Pulmonary artery endothelial cell (primary cell): ENCODE data around the gene LRRC37A3. TPM values are rescaled to one million over a fixed set of nuclear protein-coding genes. Genes with fewer than 3 reads are reported as not detected.
"Not testable (repeated sequence)": the region's sequence is repeated elsewhere in the genome, so short reads cannot be mapped to it uniquely, and the experiment has no call there.

ENCODE experiments used
- DNase-seq: peaks from one replicate; pipeline ENCODE4 v3.0.0-alpha.2; 2011; ENCODE audit warnings: low read depth, low spot score
- total RNA-seq: library from RNA; depleted of rRNA; stranded (reverse); fragments of >200 nt; gene quantifications from 2 replicates; pipeline ENCODE4 v1.2.3, GENCODE V29; 2014

The LRRC37A3 gene
- 3.0 and 4.0 TPM in 2 replicates for total RNA-seq

DNA sequence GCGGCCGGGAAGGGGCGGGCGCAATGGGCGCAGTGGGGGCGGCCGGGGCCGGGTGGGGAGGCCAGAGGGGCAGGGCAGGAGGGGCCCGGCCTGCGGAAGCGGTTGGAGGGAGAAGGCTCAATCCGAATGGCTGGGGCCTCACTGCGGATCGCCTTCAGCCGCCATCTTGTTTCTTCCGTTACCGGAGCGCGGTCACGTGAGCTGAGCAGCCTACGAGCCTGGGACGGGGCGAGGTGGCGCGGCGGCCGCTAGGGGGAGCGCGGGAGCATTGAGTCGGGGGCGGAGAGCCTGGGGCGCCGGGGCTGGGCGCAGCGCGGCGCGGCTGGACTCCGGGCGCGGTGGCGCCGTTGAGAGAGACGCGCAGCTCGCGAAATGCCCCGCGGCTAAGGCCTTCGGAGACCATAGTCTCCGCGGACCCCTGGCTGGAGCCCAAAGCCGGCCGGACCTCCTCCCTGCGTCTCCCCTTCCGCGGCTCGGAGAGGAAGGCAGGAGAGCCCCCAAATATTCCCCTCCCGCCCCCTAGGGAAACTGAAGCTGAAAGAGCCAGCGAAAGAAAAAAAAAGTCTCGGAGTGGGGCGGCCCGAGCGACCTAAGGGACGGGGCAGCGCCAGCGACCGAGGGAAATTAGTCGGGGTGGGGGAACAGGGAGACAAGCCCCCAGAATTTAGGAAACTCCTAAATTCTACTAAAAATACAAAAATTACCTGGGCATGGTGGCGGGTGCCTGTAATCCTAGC lies at the start of gene LRRC37A3:
Gene LRRC37A3 (minus strand): TSS at position 190 of the 737 bp plus-strand sequence. CDS start 22,221 bp downstream, outside the sequence.
- DNase-seq = peak; percentile 79

DNA sequence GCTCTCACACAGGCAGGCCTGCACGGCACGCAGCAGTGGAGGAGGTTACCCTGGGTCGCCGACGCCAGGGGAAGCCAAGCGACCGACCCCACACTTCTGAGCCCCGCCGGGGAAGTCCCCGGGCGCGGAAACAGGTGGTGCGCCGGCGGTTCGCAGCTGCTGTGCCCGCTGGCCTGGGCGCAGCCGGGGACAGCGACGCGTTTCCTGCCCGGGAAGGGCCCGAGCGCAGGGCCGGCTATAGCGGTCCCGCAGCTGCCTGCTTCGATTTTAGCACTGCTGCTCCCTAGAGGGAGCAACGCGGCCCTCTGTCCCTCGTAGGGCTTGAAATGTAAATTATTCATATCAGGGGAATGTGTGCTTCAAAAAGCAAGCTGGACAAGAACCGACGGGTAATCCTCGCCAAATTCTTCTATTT lies 46.6 kb upstream of the LRRC37A3 start:
- not testable (repeated sequence) for DNase-seq

- not testable (repeated sequence) for DNase-seq
Observed at GRCh38 chr17:64965256-64965872, 46.1 kb upstream of the LRRC37A3 start.

DNA sequence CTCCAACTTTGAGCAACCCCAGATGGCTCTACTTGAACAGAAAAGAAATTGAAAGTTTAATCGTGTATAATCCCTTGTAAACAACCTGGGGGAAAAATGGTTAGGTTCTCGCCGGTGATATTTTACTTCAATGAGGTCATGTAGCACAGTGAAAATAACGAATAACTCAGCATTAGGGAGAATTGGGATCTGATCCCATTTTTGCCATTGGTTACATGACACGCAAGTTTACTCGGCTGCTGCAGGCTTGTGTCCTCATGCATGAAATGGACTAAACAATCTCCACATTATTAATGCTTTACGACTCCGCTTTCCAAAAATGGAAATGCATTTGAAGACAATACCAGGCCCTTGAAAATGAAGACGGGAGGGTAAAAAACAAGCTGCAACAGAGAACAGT lies 45.5 kb upstream of the LRRC37A3 start:
- DNase-seq = no peak

- DNase-seq = not testable (repeated sequence)
Observed at GRCh38 chr17:64963814-64964213, 44.5 kb upstream of the LRRC37A3 start.

DNA sequence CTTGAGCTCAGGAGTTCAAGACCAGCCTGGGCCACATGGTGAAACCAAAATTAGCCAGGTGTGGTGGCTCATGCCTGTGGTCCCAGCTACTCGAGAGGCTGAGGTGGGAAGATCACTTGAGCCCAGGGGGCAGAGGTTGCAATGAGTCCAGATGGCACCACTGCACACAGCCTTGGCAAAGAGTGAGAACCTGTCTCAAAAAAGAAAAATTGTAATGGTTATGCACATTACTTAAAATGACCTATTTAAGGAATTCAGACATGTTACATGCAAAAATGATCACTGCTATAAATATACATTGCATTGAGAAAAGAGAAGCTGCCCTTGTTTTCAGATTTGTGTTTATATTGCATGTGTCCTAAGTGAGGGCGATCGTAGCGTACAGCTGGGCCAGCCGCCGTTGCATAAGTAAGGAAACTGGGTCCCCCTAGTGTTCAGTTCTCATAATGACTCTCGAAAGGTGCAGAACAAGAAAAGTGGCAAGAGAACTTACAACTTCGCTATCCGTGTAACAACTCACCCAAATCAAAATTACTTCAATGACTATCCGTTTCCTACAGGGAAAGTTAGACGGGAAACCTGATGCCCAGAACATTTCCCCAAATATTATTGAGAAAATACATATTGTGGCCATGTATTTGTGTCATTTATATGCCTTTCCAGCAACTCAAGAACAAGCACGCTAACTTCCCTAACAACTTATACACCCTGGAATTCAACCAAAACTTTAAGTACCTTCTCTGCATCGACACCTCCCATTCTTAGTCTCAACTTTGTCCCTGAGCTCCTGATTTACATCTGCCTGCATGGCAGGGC lies 42.5 kb upstream of the LRRC37A3 start:
- peak; percentile 32 for DNase-seq

DNA sequence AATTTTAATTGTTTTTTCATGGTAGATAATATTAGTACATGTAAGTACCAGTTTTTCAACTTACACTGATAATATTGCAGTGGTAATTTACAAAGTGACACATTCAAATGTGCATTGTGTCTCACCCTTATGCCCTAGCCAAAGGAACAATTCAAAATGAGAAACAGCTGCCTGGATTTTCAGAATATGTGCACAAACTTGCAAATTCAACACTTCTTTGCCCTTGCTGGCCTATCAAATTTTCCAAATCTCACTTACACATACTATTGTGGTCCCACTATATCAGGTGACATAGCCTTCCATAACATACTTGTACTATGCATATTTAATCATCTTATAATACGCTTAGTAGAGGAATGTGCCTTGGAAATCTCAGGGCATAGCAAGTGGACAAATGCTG lies 32.6 kb upstream of the LRRC37A3 start:
- DNase-seq = no peak

DNA sequence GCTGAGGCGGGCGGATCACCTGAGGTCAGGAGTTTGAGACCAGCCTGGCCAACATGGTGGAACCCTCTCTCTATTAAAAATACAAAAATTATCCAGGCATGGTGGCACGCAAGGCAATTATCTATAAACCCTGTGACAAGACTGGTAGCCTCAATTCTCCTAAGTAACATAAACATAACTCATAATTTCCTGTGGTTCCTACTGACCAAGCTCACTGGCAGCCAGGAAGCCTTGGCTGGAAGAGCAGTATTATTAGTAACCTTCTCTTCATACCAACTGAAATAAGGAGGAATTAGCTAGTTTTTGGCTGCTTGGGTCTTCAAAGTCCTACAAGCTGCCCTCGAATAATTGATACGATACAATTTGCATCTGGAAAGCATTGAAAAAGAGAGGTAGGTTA lies 31.6 kb upstream of the LRRC37A3 start:
- DNase-seq = peak; percentile 35

DNA sequence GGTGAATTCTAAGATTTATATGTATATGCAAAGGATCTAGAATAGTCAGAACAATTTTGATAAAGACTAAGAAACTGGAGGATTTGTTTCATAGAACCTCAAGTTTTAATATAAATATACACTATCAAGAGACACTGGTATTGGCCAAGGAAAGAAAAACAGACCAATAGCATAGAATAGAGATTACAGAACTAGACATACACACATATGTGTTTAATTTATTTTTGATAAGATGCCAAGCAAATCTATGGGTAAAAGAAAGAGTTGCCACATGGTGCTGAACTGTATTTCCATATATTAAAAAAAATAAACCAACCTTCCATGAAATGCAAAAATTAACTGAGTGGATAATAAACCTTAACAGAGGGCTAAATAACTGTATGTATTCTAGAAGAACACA lies 27.9 kb upstream of the LRRC37A3 start:
- DNase-seq = no peak

- DNase-seq = no peak
Observed at GRCh38 chr17:64941761-64942160, 22.5 kb upstream of the LRRC37A3 start.

DNA sequence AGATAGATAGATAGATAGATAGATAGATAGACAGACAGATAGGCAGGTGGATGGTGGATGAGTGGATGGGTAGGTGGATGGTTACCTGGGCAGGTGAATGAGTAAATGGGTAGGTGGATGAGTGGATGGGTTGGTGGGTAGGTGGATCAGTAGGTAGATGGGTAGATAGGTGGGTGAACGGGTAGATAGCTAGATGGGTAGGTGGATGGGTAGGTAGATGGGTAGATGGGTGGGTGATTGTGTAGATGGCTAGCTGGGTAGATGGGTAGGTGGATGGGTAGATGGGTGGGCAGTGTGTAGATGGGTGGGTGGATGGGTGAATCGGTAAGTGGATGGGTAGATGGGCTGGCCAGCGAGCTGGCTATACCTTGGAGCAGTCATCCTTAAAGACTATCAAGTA lies 21.8 kb upstream of the LRRC37A3 start:
- no peak for DNase-seq

DNA sequence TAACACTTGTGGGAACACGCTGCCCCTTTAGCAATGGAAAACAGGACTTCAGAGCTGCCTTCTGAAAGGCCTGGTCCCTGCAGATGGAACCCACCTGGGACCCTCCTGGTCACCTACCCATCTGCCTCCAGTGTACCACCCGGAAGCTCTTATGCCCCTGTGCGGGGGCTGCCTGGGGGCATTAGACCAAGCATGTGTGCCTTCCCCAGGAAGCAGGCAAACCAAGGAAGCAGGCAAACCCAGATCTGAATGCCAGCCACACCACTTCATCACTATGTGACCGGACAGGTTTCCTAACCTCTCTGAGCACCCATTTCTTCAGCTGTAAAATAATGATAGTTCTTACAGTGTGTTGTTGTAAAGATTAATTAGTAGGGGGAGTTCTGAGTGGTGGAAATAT lies 20.8 kb upstream of the LRRC37A3 start:
- no peak for DNase-seq

- DNase-seq = no peak
Observed at GRCh38 chr17:64938925-64939474, 19.7 kb upstream of the LRRC37A3 start.

GRCh38 chr17:64938290-64938689 lies 19.0 kb upstream of the LRRC37A3 start:
- no peak for DNase-seq

DNA sequence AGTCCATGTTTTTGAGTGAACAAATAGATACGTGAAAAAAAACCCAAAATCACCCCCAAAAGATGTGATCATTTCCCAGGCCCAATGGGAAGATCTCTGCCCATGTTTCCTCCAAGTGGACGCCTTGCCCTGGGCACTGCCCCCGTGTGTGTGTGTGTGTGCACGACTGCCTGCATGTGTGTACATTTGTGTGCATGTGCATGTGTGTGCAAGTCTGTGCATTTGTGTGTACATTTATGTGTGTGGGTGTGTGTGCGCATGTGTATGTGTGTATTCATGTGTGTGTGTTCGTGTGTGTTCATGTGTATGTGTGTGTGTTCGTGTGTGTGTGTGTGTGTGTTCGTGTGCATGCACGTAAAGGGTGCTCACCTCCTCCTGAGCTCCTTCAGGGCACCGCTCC lies 16.8 kb upstream of the LRRC37A3 start:
- DNase-seq = no peak

GRCh38 chr17:64934284-64934778 lies 15.1 kb upstream of the LRRC37A3 start:
- not testable (repeated sequence) for DNase-seq

DNA sequence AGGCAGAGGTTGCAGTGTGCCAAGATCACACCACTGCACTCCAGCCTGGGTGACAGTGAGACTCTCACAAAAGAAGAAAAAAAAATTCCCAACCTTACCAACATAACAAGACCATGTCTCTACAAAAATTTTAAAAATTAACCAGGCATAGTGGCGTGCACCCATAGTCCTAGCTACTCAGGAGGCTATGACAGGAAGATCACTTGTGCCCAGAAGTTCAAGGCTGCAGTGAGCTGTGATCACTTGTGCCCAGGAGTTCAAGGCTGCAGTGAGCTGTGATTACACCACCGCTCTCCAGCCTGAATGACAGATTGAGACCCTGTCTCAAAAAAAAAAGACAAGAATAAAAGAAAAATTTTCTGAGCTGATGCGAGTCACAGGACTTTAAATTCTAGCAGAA lies 13.6 kb upstream of the LRRC37A3 start:
- not testable (repeated sequence) for DNase-seq

DNA sequence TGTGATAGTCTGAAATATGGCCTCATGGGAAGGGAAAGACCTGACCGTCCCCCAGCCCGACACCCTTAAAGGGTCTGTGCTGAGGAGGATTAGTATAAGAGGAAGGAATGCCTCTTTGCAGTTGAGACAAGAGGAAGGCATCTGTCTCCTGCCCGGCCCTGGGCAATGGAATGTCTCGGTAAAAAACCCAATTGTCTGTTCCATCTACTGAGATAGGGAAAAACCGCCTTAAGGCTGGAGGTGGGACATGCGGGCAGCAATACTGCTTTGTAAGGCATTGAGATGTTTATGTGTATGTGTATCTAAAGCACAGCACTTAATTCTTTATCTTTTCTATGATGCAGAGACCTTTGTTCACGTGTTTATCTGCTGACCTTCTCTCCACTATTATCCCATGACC lies 11.1 kb upstream of the LRRC37A3 start:
- DNase-seq = not testable (repeated sequence)

GRCh38 chr17:64929419-64930209 lies 10.3 kb upstream of the LRRC37A3 start:
- DNase-seq = not testable (repeated sequence)

DNA sequence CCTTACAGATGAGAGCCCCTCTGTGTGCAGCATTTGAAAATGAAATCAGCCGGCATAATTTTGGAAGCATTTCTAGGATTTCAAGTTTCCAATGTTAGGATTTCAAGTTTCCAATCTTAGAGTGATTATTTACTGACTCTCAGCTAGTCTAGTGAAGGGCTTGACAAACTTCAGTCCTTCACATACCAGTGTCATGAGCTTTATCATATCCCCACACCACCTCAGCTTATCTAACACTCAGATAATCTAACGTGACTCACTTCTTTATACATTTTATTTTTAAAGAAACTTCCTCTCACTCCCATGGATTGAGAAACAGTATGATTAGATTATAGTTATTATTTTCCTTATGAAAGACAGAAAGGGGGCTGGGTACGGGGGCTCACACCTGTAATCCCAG lies 9.4 kb upstream of the LRRC37A3 start:
- DNase-seq = not testable (repeated sequence)

DNA sequence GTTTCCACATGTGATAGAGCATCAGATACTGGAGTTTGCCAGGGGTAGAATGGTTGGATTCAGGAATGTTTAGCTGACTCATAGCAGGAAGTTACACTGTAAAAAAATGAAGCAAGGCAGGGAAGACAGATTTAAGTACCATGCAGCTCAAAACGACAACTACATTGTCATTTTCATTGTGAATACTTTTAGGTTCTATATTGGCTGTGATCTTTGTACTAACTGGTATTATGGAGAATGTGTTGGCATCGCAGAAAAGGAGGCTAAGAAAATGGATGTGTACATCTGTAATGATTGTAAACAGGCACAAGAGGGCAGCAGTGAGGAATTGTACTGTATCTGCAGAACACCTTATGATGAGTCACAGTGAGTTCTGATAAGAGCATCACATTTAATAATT lies 8.2 kb upstream of the LRRC37A3 start:
- DNase-seq = not testable (repeated sequence)
